Stimulated activated CD4-positive, alpha-beta T cell treated with anti-CD3 and anti-CD28 coated beads, Interleukin-4, amount 100 ng/mL, for 4 hours (primary cell): ENCODE data around the gene ZCCHC3.
"Not testable (repeated sequence)": the region's sequence is repeated elsewhere in the genome, so short reads cannot be mapped to it uniquely, and the experiment has no call there.

Experiments used
- DNase-seq, 2 experiments: peaks; one replicate each; pipeline ENCODE4 v3.0.0-alpha.2; 2020

Gene ZCCHC3

GRCh38 chr20:313948-314347, 16.6 kb downstream of the ZCCHC3 start:
- no peak for DNase-seq

- DNase-seq, result no peak
These were observed 19.1 kb downstream of the ZCCHC3 start for GRCh38 chr20:316316-317068.

- DNase-seq, result peak; percentile 89 to 95
These were observed 27.0 kb downstream of the ZCCHC3 start for GRCh38 chr20:324177-325044.

- peak; percentile 96 to 99 for DNase-seq
These were observed 27.9 kb downstream of the ZCCHC3 start, which contains the start of gene SOX12 for GRCh38 chr20:325045-325888. SOX12 (plus strand) TSS chr20:325552; CDS start chr20:325925, 373 bp downstream.

GRCh38 chr20:325889-326644, 28.7 kb downstream of the ZCCHC3 start:
- peak; percentile 32 to 44 for DNase-seq

- no peak for DNase-seq
These were observed 29.3 kb downstream of the ZCCHC3 start for GRCh38 chr20:326645-327185.

- DNase-seq, result peak; percentile 64 to 74
These were observed 30.0 kb downstream of the ZCCHC3 start for GRCh38 chr20:327186-328026.

GRCh38 chr20:328027-328974, 30.9 kb downstream of the ZCCHC3 start:
- no peak for DNase-seq

- no peak for DNase-seq
These were observed 31.8 kb downstream of the ZCCHC3 start for GRCh38 chr20:328975-329695.

- no peak for DNase-seq
These were observed 32.5 kb downstream of the ZCCHC3 start for GRCh38 chr20:329851-330232.

GRCh38 chr20:330233-331149, 33.1 kb downstream of the ZCCHC3 start:
- DNase-seq, result peak; percentile 40 to 69

- no peak for DNase-seq
These were observed 37.2 kb downstream of the ZCCHC3 start for GRCh38 chr20:334578-334977.

- not testable (repeated sequence) for DNase-seq
These were observed 38.7 kb downstream of the ZCCHC3 start for GRCh38 chr20:336040-336439.

GRCh38 chr20:341682-342081, 44.3 kb downstream of the ZCCHC3 start:
- peak; percentile 30 to 40 for DNase-seq

GRCh38 chr20:343107-343506, 45.7 kb downstream of the ZCCHC3 start:
- DNase-seq, result no peak

- DNase-seq, result no peak
These were observed 48.8 kb downstream of the ZCCHC3 start for GRCh38 chr20:346033-346639.

GRCh38 chr20:346640-347316, 49.4 kb downstream of the ZCCHC3 start, which contains the start of gene NRSN2:
NRSN2 (plus strand) TSS chr20:347111; CDS start chr20:349644, 2,533 bp downstream.
- DNase-seq, result peak in 1 of 2 experiments; percentile 38
